SU-DHL-6 (cell line): ENCODE data around the gene REEP3.

Source experiments
- H2AFZ ChIP-seq: fragments of 200-600 bp; sonication (generic); 2 replicates; pipeline ENCODE4 v1.6.1; 2014; ENCODE audit warnings: low read depth, mild to moderate bottlenecking, moderate library complexity, mixed read lengths, antibody characterized with exemption, low read length; ENCODE audit not compliant: severe bottlenecking
- H3F3A ChIP-seq: fragments of 200-600 bp; shearing (Covaris generic); 2 replicates; pipeline ENCODE4 v1.6.0; 2016; ENCODE audit warnings: antibody characterized with exemption, mild to moderate bottlenecking; ENCODE audit not compliant: insufficient read depth
- H3K27ac ChIP-seq: fragments of 200-600 bp; sonication (generic); 2 replicates; pipeline ENCODE4 v1.5.1; 2016; ENCODE audit warnings: low read depth, mild to moderate bottlenecking, low read length, moderate library complexity, mixed read lengths
- H3K27me3 ChIP-seq: fragments of 200-600 bp; sonication (generic), shearing (Covaris generic); 2 replicates; pipeline ENCODE4 v1.6.0; 2014; ENCODE audit warnings: mild to moderate bottlenecking, low read length
- H3K36me3 ChIP-seq: fragments of 200-600 bp; sonication (generic); 2 replicates; pipeline ENCODE4 v1.6.1; 2014; ENCODE audit warnings: mild to moderate bottlenecking, low read length, mixed read lengths
- H3K4me2 ChIP-seq: fragments of 300-600, 200-600 bp; shearing (Covaris generic), sonication (generic); 2 replicates; pipeline ENCODE4 v1.6.0; 2014; ENCODE audit warnings: low read length, low read depth, mild to moderate bottlenecking; ENCODE audit not compliant: poor library complexity, severe bottlenecking
- H3K4me3 ChIP-seq: fragments of 200-600 bp; sonication (generic); 2 replicates; pipeline ENCODE4 v1.5.1; 2014; ENCODE audit warnings: antibody characterized with exemption, low read length, mild to moderate bottlenecking, mixed read lengths; ENCODE audit not compliant: insufficient read depth, poor library complexity, severe bottlenecking
- H3K79me2 ChIP-seq: fragments of 200-600 bp; sonication (generic); 2 replicates; pipeline ENCODE4 v1.6.1; 2014; ENCODE audit warnings: mild to moderate bottlenecking, low read length, moderate library complexity; ENCODE audit not compliant: insufficient read depth
- H3K9ac ChIP-seq: fragments of 200-600 bp; sonication (generic); 2 replicates; pipeline ENCODE4 v1.7.0; 2014; ENCODE audit warnings: mild to moderate bottlenecking, low read length
- H3K9me2 ChIP-seq: fragments of 200-600 bp; sonication (generic); replicated peaks from 2 replicates; pipeline ENCODE4 v1.6.1; 2014; ENCODE audit warnings: low read length; ENCODE audit not compliant: insufficient read depth
- H3K9me3 ChIP-seq: fragments of 200-600 bp; sonication (generic); 2 replicates; pipeline ENCODE4 v1.6.1; 2014; ENCODE audit warnings: low read length, mixed read lengths; ENCODE audit not compliant: insufficient read depth
- H4K20me1 ChIP-seq: fragments of 200-600 bp; sonication (generic); 2 replicates; pipeline ENCODE4 v1.6.1; 2014; ENCODE audit warnings: low read depth, mild to moderate bottlenecking, antibody characterized with exemption, low read length, moderate library complexity, mixed read lengths
- CTCF ChIP-seq: fragments of 200-600 bp; sonication (generic); IDR thresholded peaks from one replicate; pipeline ENCODE4 v1.5.1; 2017; ENCODE audit warnings: antibody characterized with exemption, mild to moderate bottlenecking, low read length, moderate library complexity; ENCODE audit not compliant: insufficient read depth, poor library complexity, severe bottlenecking
- EZH2phosphoT487 ChIP-seq: fragments of 200-600 bp; sonication (generic), shearing (Covaris generic); conservative IDR thresholded peaks from 2 replicates; pipeline ENCODE4 v1.6.1; 2018; ENCODE audit warnings: mild to moderate bottlenecking, antibody characterized with exemption, low read length, moderate library complexity, mixed read lengths

REEP3 gene

GRCh38 chr10:63515002-63515763 is 6.0 kb upstream of the REEP3 start:
- no peak overlapping the region for H3K27ac ChIP-seq
- H3K9me2 ChIP-seq = no peaks in the 10 kb centered on the region
- no peaks in the 10 kb centered on the region; the same call in 1 of the 2 replicates for H3K9me3 ChIP-seq
- no peaks in the 10 kb centered on the region for H3K27me3 ChIP-seq
- peaks cover 4% of the 10 kb centered on the region; the same call in 1 of the 2 replicates for H3F3A ChIP-seq
- H3K79me2 ChIP-seq = peaks cover 59% of the 10 kb centered on the region
- H4K20me1 ChIP-seq = no peaks in the 10 kb centered on the region
- H3K4me3 ChIP-seq = no peak overlapping the region
- no peaks in the 10 kb centered on the region for H3K36me3 ChIP-seq
- no peak overlapping the region for H3K9ac ChIP-seq
- TF ChIP-seq CTCF = no peak
- no peak for TF ChIP-seq EZH2phosphoT487
- no peak overlapping the region for H3K4me2 ChIP-seq
- H2AFZ ChIP-seq = no peak overlapping the region

GRCh38 chr10:63516207-63516606 is 5.0 kb upstream of the REEP3 start:
- Histone ChIP-seq H4K20me1 (no peaks in the 10 kb centered on the region), H3K4me3 (no peak overlapping the region), H3K9ac (no peak overlapping the region), H3K79me2 (peaks cover 63% of the 10 kb centered on the region), H3K27me3 (no peaks in the 10 kb centered on the region), H3K27ac (no peak overlapping the region), H3K4me2 (no peak overlapping the region), H2AFZ (no peak overlapping the region), H3K9me3 (no peaks in the 10 kb centered on the region; the same call in 1 of the 2 replicates), H3K36me3 (no peaks in the 10 kb centered on the region), H3F3A (peaks cover 7% of the 10 kb centered on the region; the same call in 1 of the 2 replicates), H3K9me2 (no peaks in the 10 kb centered on the region)
- TF ChIP-seq EZH2phosphoT487 (no peak), CTCF (no peak)

GRCh38 chr10:63518690-63519288 is 2.4 kb upstream of the REEP3 start:
- H3K79me2 ChIP-seq = peaks cover 65% of the 10 kb centered on the region
- peaks cover 4% of the 10 kb centered on the region; the same call in 1 of the 2 replicates for H4K20me1 ChIP-seq
- no peak overlapping the region for H3K27ac ChIP-seq
- no peak overlapping the region for H2AFZ ChIP-seq
- H3K4me3 ChIP-seq = no peak overlapping the region
- H3K36me3 ChIP-seq = no peaks in the 10 kb centered on the region
- no peaks in the 10 kb centered on the region for H3K27me3 ChIP-seq
- no peak for TF ChIP-seq CTCF
- TF ChIP-seq EZH2phosphoT487 = no peak
- H3K9me2 ChIP-seq = no peaks in the 10 kb centered on the region
- H3K9me3 ChIP-seq = no peaks in the 10 kb centered on the region; the same call in 1 of the 2 replicates
- no peak overlapping the region for H3K4me2 ChIP-seq
- peaks cover 17% of the 10 kb centered on the region; the same call in 1 of the 2 replicates for H3F3A ChIP-seq
- H3K9ac ChIP-seq = no peak overlapping the region
